ENCODE data around the gene PIGP. TPM values are rescaled to one million over a fixed set of nuclear protein-coding genes. Genes with fewer than 3 reads are reported as not detected.
A peak's percentile ranks its signal among the peaks of the same experiment; 100 is the strongest.

PIGP gene
- total and polyA plus RNA-seq, 9 of the 15 experiments (the other 6 are each of a cell fraction or from before 2014, with no cell fraction given): 18.3 to 122 (median 35.6) TPM

- CTCF ChIA-PET (ENCODE audit: low intra/inter-chr PET ratio): no interaction called here
- intact Hi-C loops (cut with micrococcal nuclease): no loop called here
Measured at GRCh38 chr21:37028570-37028969, 44.3 kb downstream of the PIGP start.

GRCh38 chr21:37026499-37026898 is 46.4 kb downstream of the PIGP start:
- H3K4me3 ChIP-seq: no peak overlapping the region
- H3K9me1 ChIP-seq (ENCODE audit: control insufficient read depth, insufficient read depth, low read length): no peaks in the 10 kb centered on the region
- no peak overlapping the region for H3K4me2 ChIP-seq (ENCODE audit: insufficient read depth, low read length)
- H3K4me1 ChIP-seq (replicated peaks in 1 of 2; ENCODE audit: control insufficient read depth in 2 of 2, insufficient read depth in 2 of 2, low read length in 2 of 2): no peaks in the 10 kb centered on the region
- H3K36me3 ChIP-seq (ENCODE audit: control insufficient read depth, insufficient read depth, low read length): no peaks in the 10 kb centered on the region
- ATAC-seq: no peak
- no TSS peak for BruUV-seq (replicated peaks)
- DNase-seq (ENCODE audit: extremely low read depth in 1 of 4, low spot score in 3 of 4): no peak
- ChIA-PET POLR2A (interaction anchor here (1.1 to 1.9 kb wide), 5 partner anchors 8 to 34 kb away, joined by 3 to 7 read pairs (median 3); no protein-coding TSS in a partner anchor), CTCF (ENCODE audit: low intra/inter-chr PET ratio) (no interaction called here)
- H3K9me3 ChIP-seq (replicated peaks; ENCODE audit: control insufficient read depth, insufficient read depth, low read depth, low read length): no peaks in the 10 kb centered on the region
- H3K9ac ChIP-seq (ENCODE audit: insufficient read depth in 1 of 2, low read depth in 2 of 2, low read length in 2 of 2): no peak overlapping the region
- H3K79me2 ChIP-seq (ENCODE audit: control insufficient read depth, insufficient read depth, low read length): no peaks in the 10 kb centered on the region
- intact Hi-C loops (cut with micrococcal nuclease) (no loop called here), in situ Hi-C loops (cut with MboI) (no loop called here)
- no peak overlapping the region for H3K27ac ChIP-seq (ENCODE audit: extremely low read depth, low read depth, low read length)
- no peaks in the 10 kb centered on the region for H3K27me3 ChIP-seq (ENCODE audit: control insufficient read depth in 2 of 2, insufficient read depth in 2 of 2, low read length in 2 of 2)
- 8% methylated on average over 4 of the region's 4 CpGs for WGBS (ENCODE audit: insufficient coverage, low coverage, missing lambda C conversion rate)
- H2AFZ ChIP-seq (ENCODE audit: low read depth, low read length): no peak overlapping the region; the same call in 1 of the 2 replicates
- no peak for FAIRE-seq
- no peaks in the 10 kb centered on the region for H4K20me1 ChIP-seq (replicated peaks; ENCODE audit: control insufficient read depth, insufficient read depth, low read length)
- TF ChIP-seq ZMIZ1 (IDR thresholded peaks at IDR 0.05; ENCODE audit: low read depth in 2 of 2, low read length in 2 of 2) (no peak), PRPF4 (IDR thresholded peaks at IDR 0.05; ENCODE audit: insufficient read depth, low read depth, low read length, poor library complexity, severe bottlenecking) (no peak), TSC22D4 (tag; IDR thresholded peaks at IDR 0.05) (no peak), ZNF174 (CRISPR knock-in tag; IDR thresholded peaks at IDR 0.05) (no peak), PRDM10 (IDR thresholded peaks at IDR 0.05; ENCODE audit: partially characterized antibody) (no peak), HDAC3 (IDR thresholded peaks at IDR 0.05; ENCODE audit: borderline replicate concordance, partially characterized antibody) (no peak), CREB1 (IDR thresholded peaks at IDR 0.05) (no peak), CREB1 (CRISPR knock-in tag; IDR thresholded peaks at IDR 0.05) (no peak)

More at GRCh38 chr21:37028570-37028969, 44.3 kb downstream of the PIGP start:
- no peak overlapping the region for H3K9ac ChIP-seq (ENCODE audit: insufficient read depth in 1 of 2, low read depth in 2 of 2, low read length in 2 of 2)
- in situ Hi-C loops (cut with MboI): no loop called here
- ATAC-seq (no peak), DNase-seq (ENCODE audit: extremely low read depth in 1 of 4, low spot score in 3 of 4) (no peak), FAIRE-seq (no peak)
- POLR2A ChIA-PET: no interaction called here
- TF ChIP-seq ZNF316 (IDR thresholded peaks at IDR 0.05) (peak; percentile 34; the same call in 1 of the 2 replicates), ZNF354B (CRISPR knock-in tag; IDR thresholded peaks at IDR 0.05) (no peak)
- WGBS (ENCODE audit: insufficient coverage, low coverage, missing lambda C conversion rate): 32% methylated on average over 4 of the region's 4 CpGs
- H3K36me3 ChIP-seq (ENCODE audit: control insufficient read depth, insufficient read depth, low read length): no peaks in the 10 kb centered on the region
- no peak overlapping the region for H2AFZ ChIP-seq (ENCODE audit: low read depth, low read length)
- no TSS peak for BruUV-seq (replicated peaks)
- no peaks in the 10 kb centered on the region for H3K9me1 ChIP-seq (ENCODE audit: control insufficient read depth, insufficient read depth, low read length)
- no peaks in the 10 kb centered on the region for H3K27me3 ChIP-seq (ENCODE audit: control insufficient read depth in 2 of 2, insufficient read depth in 2 of 2, low read length in 2 of 2)
- H3K79me2 ChIP-seq (ENCODE audit: control insufficient read depth, insufficient read depth, low read length): no peaks in the 10 kb centered on the region
- H3K4me2 ChIP-seq (ENCODE audit: insufficient read depth, low read length): no peak overlapping the region
- H3K4me3 ChIP-seq: no peak overlapping the region
- no peaks in the 10 kb centered on the region for H3K9me3 ChIP-seq (replicated peaks; ENCODE audit: control insufficient read depth, insufficient read depth, low read depth, low read length)
- H4K20me1 ChIP-seq (replicated peaks; ENCODE audit: control insufficient read depth, insufficient read depth, low read length): no peaks in the 10 kb centered on the region
- H3K27ac ChIP-seq (ENCODE audit: extremely low read depth, low read depth, low read length): no peak overlapping the region
- no peaks in the 10 kb centered on the region for H3K4me1 ChIP-seq (replicated peaks in 1 of 2; ENCODE audit: control insufficient read depth in 2 of 2, insufficient read depth in 2 of 2, low read length in 2 of 2)

Measured in K562 (cell line).